Suprapubic skin (tissue), 4 donors: ENCODE measurements around the gene THOC5. TPM values are rescaled to one million over a fixed set of nuclear protein-coding genes. Genes with fewer than 3 reads are reported as not detected.

Experiments
- DNase-seq, 2 donors: peaks; one replicate each; pipeline ENCODE4 v3.0.0-alpha.2; 2019; ENCODE audit warnings: low spot score in 2 of 2
- H3K27ac ChIP-seq: fragments of 200-600 bp; sonication (generic); one replicate; pipeline ENCODE4 v1.5.1; 2019
- H3K27me3 ChIP-seq: fragments of 200-600 bp; sonication (generic); one replicate; pipeline ENCODE4 v1.5.1; 2019
- H3K36me3 ChIP-seq: fragments of 200-600 bp; sonication (generic); one replicate; pipeline ENCODE4 v1.5.1; 2019
- H3K4me1 ChIP-seq: fragments of 200-600 bp; sonication (generic); one replicate; pipeline ENCODE4 v1.5.1; 2019
- H3K4me3 ChIP-seq: fragments of 200-600 bp; sonication (generic); one replicate; pipeline ENCODE4 v1.5.1; 2019; ENCODE audit warnings: mild to moderate bottlenecking
- H3K9me3 ChIP-seq: fragments of 200-600 bp; sonication (generic); one replicate; pipeline ENCODE4 v1.5.1; 2019
- EP300 ChIP-seq: sonication (generic); formaldehyde crosslinking; IDR thresholded peaks from one replicate; pipeline ENCODE4 v1.6.1; 2017; ENCODE audit warnings: antibody characterized with exemption
- POLR2A ChIP-seq, 2 donors: fragments of 450-650 bp; IDR thresholded peaks; one replicate each; pipeline ENCODE4 v1.6.1; 2017; ENCODE audit warnings: antibody characterized with exemption in 2 of 2, mild to moderate bottlenecking in 2 of 2, moderate library complexity in 2 of 2
- POLR2AphosphoS5 ChIP-seq, 3 donors: sonication (generic); formaldehyde crosslinking; IDR thresholded peaks; one replicate each; pipeline ENCODE4 v1.6.1; 2017; ENCODE audit warnings: antibody characterized with exemption in 3 of 3
- WGBS: methylation state at CpG from one replicate; pipeline ENCODE4 v1.1.5; 2018; 5-methylcytosine and 5-hydroxymethylcytosine counted together
- total RNA-seq, 4 donors: library from RNA; depleted of rRNA; stranded (reverse); fragments of >200 nt; gene quantifications; one replicate each; pipeline ENCODE4 v1.1.0, GENCODE V29; 2016
- TF ChIP-seq, protein P1 (sequence below), 2 donors: fragments of 200-600 bp in 1 of 2; fragments of 450-650 bp in 1 of 2; sonication (generic) in 1 of 2; IDR thresholded peaks; one replicate each; pipeline ENCODE4 v1.5.1; 2016 to 2019; ENCODE audit warnings: antibody characterized with exemption in 2 of 2, mild to moderate bottlenecking in 1 of 2, moderate library complexity in 1 of 2

THOC5 gene
- total RNA-seq, 4 donors from 2014 or later, result 19.8 to 41.5 (median 27.8) TPM

GRCh38 chr22:29520851-29521250, 32.7 kb downstream of the THOC5 start:
- 88% methylated on average over 4 of the region's 4 CpGs for WGBS
- Histone ChIP-seq H3K4me1 (no peaks in the 10 kb centered on the region), H3K9me3 (no peaks in the 10 kb centered on the region), H3K27ac (no peak overlapping the region), H3K27me3 (no peaks in the 10 kb centered on the region), H3K4me3 (no peak overlapping the region), H3K36me3 (peaks cover 93% of the 10 kb centered on the region)
- TF ChIP-seq POLR2A (IDR thresholded peaks at IDR 0.05), result no peak
- TF ChIP-seq, protein P1, sequence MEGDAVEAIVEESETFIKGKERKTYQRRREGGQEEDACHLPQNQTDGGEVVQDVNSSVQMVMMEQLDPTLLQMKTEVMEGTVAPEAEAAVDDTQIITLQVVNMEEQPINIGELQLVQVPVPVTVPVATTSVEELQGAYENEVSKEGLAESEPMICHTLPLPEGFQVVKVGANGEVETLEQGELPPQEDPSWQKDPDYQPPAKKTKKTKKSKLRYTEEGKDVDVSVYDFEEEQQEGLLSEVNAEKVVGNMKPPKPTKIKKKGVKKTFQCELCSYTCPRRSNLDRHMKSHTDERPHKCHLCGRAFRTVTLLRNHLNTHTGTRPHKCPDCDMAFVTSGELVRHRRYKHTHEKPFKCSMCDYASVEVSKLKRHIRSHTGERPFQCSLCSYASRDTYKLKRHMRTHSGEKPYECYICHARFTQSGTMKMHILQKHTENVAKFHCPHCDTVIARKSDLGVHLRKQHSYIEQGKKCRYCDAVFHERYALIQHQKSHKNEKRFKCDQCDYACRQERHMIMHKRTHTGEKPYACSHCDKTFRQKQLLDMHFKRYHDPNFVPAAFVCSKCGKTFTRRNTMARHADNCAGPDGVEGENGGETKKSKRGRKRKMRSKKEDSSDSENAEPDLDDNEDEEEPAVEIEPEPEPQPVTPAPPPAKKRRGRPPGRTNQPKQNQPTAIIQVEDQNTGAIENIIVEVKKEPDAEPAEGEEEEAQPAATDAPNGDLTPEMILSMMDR (IDR thresholded peaks at IDR 0.05), result no peak
- TF ChIP-seq POLR2AphosphoS5 (IDR thresholded peaks at IDR 0.05), result no peak
- TF ChIP-seq EP300, result no peak
- no peak for DNase-seq

DNA sequence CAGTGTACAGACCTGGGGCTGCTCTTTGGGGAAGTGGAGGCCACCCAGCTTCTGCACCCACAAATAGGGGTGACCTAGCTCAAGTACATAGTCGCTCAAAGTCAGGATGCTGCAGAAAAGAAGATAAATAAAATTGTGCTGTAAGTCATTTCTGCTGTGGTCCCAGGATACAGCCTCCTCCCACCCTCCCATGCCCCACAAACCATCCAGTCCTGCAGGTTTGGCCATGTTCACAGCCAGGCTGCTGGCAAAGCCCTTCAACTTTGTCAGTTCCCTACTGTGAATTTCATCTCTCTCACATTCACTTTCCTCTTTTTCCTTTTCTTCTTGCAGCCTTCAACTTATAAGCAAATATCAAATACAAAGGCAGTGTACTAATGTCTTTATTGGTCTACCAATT, 33.6 kb downstream of the THOC5 start:
- H3K27me3 ChIP-seq, result no peaks in the 10 kb centered on the region
- TF ChIP-seq POLR2A (IDR thresholded peaks at IDR 0.05) (no peak), POLR2AphosphoS5 (IDR thresholded peaks at IDR 0.05) (no peak), EP300 (no peak)
- TF ChIP-seq, protein P1 (IDR thresholded peaks at IDR 0.05), result no peak
- H3K27ac ChIP-seq, result no peak overlapping the region
- peaks cover 93% of the 10 kb centered on the region for H3K36me3 ChIP-seq
- no peak overlapping the region for H3K4me3 ChIP-seq
- H3K9me3 ChIP-seq, result no peaks in the 10 kb centered on the region
- 67% methylated on average over 1 of the region's 1 CpG for WGBS
- DNase-seq, result no peak
- H3K4me1 ChIP-seq, result no peaks in the 10 kb centered on the region

GRCh38 chr22:29518427-29518826, 35.1 kb downstream of the THOC5 start:
- Histone ChIP-seq H3K27me3 (no peaks in the 10 kb centered on the region), H3K9me3 (no peaks in the 10 kb centered on the region), H3K36me3 (peaks cover 92% of the 10 kb centered on the region), H3K27ac (no peak overlapping the region), H3K4me1 (no peaks in the 10 kb centered on the region), H3K4me3 (no peak overlapping the region)
- DNase-seq, result no peak
- TF ChIP-seq EP300 (no peak), POLR2A (IDR thresholded peaks at IDR 0.05) (no peak), POLR2AphosphoS5 (IDR thresholded peaks at IDR 0.05) (no peak)
- TF ChIP-seq, protein P1 (IDR thresholded peaks at IDR 0.05), result no peak
- 92% methylated on average over 5 of the region's 5 CpGs for WGBS

DNA sequence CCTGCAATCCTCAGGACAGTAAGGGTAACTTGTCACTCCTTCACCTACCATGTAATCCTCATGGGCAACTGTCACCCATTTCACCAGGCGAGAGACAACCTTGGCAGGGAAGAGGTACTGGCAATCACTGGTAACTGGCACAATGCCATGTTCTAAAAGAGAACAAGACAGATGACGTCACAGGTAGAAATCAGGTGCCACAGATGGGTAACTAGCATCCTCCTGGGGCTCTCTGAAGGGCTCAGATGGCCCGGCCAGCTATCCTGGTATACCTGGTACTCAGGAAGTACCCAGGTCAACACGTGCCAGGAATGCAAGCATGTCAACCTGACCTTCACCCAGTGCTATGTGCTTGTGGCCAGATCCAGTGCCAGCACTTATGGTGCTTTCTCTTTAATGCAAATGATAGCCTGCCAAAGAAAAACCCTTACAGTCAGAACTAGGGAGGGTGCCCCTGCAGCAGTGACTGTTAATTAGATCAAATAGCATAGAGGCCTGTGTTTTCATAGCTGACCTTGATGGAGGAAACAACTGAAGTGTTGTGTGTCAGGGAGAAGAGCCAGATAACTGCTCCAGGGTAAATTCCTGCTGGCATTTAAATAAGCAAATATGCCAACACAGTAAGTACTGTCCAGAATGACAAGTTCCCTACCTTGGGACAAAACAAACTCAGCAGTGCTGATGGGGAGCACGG, 36.2 kb downstream of the THOC5 start:
- 71% methylated on average over 4 of the region's 5 CpGs for WGBS
- Histone ChIP-seq H3K36me3 (peaks cover 92% of the 10 kb centered on the region), H3K4me1 (no peaks in the 10 kb centered on the region), H3K4me3 (no peak overlapping the region), H3K9me3 (no peaks in the 10 kb centered on the region), H3K27me3 (no peaks in the 10 kb centered on the region), H3K27ac (no peak overlapping the region)
- no peak for TF ChIP-seq POLR2A (IDR thresholded peaks at IDR 0.05)
- TF ChIP-seq, protein P1 (IDR thresholded peaks at IDR 0.05), result no peak
- no peak for TF ChIP-seq EP300
- TF ChIP-seq POLR2AphosphoS5 (IDR thresholded peaks at IDR 0.05), result no peak
- DNase-seq, result no peak

- no peak for TF ChIP-seq POLR2AphosphoS5 (IDR thresholded peaks at IDR 0.05)
- TF ChIP-seq, protein P1 (IDR thresholded peaks at IDR 0.05), result no peak
- no peak for TF ChIP-seq POLR2A (IDR thresholded peaks at IDR 0.05)
- TF ChIP-seq EP300, result no peak
- H3K36me3 ChIP-seq, result peaks cover 95% of the 10 kb centered on the region
- WGBS, result 91% methylated on average over 3 of the region's 4 CpGs
These were observed 41.5 kb downstream of the THOC5 start for GRCh38 chr22:29512031-29512430.

More at GRCh38 chr22:29512031-29512430, 41.5 kb downstream of the THOC5 start:
- DNase-seq, result no peak
- Histone ChIP-seq H3K27ac (no peak overlapping the region), H3K9me3 (no peaks in the 10 kb centered on the region), H3K4me3 (no peak overlapping the region), H3K4me1 (no peaks in the 10 kb centered on the region), H3K27me3 (no peaks in the 10 kb centered on the region)
